ENCODE results near the gene PLCB4.

Gene PLCB4

DNA sequence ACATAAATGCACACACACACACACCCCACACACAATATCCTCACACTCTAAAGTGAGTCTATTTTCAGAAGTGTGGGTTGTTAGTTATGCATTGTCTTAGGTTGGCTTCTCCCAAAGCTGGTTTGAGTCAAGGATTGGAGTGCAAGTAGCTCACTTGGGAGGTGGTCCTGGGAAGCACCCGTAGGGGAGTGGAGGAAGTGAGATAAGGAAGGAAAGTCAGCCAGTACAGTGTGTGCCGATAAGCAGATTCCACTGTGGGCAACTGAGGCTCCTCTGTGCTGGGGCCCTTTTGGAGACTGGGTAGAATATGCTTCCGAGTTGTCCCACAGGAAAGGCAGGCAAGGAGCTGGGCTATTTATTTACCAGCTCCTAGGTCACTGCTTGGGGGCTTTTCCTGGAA is 67.2 kb downstream of the PLCB4 start:
- Mint-ChIP-seq H3K27ac (no peak overlapping the region), H3K9me3 (peaks cover 13% of the 10 kb centered on the region), H3K4me3 (no peak overlapping the region), H3K27me3 (no peaks in the 10 kb centered on the region), H3K36me3 (no peaks in the 10 kb centered on the region), H3K4me1 (no peaks in the 10 kb centered on the region)
- no peak for ATAC-seq

DNA sequence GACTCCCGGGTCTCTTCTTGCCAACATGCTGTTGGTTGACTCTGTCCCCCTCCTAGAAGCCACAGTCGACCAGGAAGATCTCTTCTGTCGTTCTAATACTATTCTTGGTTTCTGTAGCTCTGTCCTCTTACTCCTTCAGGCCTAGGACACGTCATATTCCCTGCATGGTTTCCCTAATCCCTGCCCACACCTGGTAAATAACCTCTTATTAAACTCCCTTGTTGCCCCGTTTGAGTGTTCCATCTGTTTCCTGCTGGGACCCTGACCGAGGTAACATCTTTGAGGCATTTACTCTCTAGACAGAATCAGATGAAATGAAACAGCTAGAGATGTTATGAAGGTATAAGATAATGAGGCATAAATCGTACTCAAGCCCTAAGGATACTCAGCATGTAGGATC is 68.1 kb downstream of the PLCB4 start:
- no peak for ATAC-seq

DNA sequence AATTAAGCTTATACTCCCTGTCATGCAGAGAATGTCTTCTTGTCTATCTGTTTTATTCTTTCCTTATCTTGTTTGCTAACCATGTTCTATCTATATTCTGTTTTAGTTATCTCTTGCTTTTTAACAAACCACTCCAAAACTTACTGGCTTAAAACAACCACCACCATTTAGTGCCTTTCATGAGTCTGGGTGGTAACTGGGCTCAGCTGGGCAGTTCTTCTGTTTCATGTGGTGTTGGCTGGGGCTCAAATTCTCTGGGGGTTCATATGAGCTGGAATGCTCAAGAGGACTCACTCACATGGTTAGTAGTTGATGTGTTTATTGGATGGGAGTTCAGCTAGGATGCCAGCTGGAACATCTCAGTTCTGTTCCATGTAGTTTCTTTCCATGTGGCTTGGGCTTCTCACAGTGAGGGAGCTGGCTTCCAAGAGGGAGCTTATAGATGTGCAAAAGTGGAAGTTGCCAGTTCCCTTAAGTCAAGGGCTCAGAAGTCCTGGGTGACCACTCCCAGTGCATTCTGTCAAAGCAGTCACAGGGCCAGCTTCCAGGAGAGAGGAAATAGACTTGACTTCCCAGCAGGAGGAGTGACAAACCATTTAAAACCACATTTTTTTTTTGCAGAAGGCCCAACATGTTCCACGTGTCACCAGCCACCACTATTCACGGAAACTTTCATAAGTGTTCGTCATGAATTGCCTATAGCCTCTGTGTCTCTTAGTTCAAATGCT is 70.4 kb downstream of the PLCB4 start:
- H3K27ac Mint-ChIP-seq: no peak overlapping the region
- peaks cover 18% of the 10 kb centered on the region for H3K9me3 Mint-ChIP-seq
- no peaks in the 10 kb centered on the region for H3K27me3 Mint-ChIP-seq
- no peak overlapping the region for H3K4me3 Mint-ChIP-seq
- H3K4me1 Mint-ChIP-seq: no peaks in the 10 kb centered on the region
- no peaks in the 10 kb centered on the region for H3K36me3 Mint-ChIP-seq
- no peak for ATAC-seq

More for the DNA sequence above, 68.1 kb downstream of the PLCB4 start:
- Mint-ChIP-seq H3K27ac (no peak overlapping the region), H3K9me3 (peaks cover 14% of the 10 kb centered on the region), H3K27me3 (no peaks in the 10 kb centered on the region), H3K4me3 (no peak overlapping the region), H3K4me1 (no peaks in the 10 kb centered on the region), H3K36me3 (no peaks in the 10 kb centered on the region)

GRCh38 chr20:9140162-9140760 is 71.4 kb downstream of the PLCB4 start:
- ATAC-seq: no peak
- Mint-ChIP-seq H3K4me3 (no peak overlapping the region), H3K27ac (no peak overlapping the region), H3K36me3 (no peaks in the 10 kb centered on the region), H3K4me1 (no peaks in the 10 kb centered on the region), H3K27me3 (no peaks in the 10 kb centered on the region), H3K9me3 (peaks cover 18% of the 10 kb centered on the region)

GRCh38 chr20:9141070-9141469 is 72.2 kb downstream of the PLCB4 start:
- ATAC-seq: no peak
- Mint-ChIP-seq H3K27me3 (no peaks in the 10 kb centered on the region), H3K4me3 (no peak overlapping the region), H3K4me1 (no peaks in the 10 kb centered on the region), H3K9me3 (peaks cover 17% of the 10 kb centered on the region), H3K27ac (no peak overlapping the region), H3K36me3 (no peaks in the 10 kb centered on the region)

DNA sequence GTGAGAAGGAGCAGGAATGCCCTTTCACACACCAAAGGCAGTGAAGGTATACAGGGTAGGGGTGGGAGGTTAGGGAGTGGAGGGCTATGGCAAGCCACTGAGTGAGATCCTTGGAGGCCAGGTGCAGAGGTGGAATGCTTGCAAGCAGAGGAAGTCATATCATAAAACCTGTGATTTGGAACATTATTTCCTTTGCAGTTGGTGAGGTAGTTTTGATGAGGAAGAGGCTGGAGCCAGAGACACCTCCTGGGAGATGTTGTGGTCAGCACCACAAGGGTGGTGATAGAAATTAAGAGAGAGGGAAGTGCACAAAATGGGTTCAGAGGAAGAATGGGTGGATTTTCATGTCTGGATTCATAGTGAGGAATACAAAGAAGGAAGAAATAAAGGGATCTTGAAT is 73.0 kb downstream of the PLCB4 start:
- H3K27ac Mint-ChIP-seq: no peak overlapping the region
- no peak overlapping the region for H3K4me3 Mint-ChIP-seq
- no peaks in the 10 kb centered on the region for H3K4me1 Mint-ChIP-seq
- H3K9me3 Mint-ChIP-seq: peaks cover 16% of the 10 kb centered on the region
- H3K36me3 Mint-ChIP-seq: no peaks in the 10 kb centered on the region
- no peak for ATAC-seq
- H3K27me3 Mint-ChIP-seq: no peaks in the 10 kb centered on the region

GRCh38 chr20:9142809-9143208 is 73.9 kb downstream of the PLCB4 start:
- H3K36me3 Mint-ChIP-seq: no peaks in the 10 kb centered on the region
- H3K27me3 Mint-ChIP-seq: no peaks in the 10 kb centered on the region
- peaks cover 16% of the 10 kb centered on the region for H3K9me3 Mint-ChIP-seq
- H3K4me3 Mint-ChIP-seq: no peak overlapping the region
- no peak for ATAC-seq
- no peaks in the 10 kb centered on the region for H3K4me1 Mint-ChIP-seq
- no peak overlapping the region for H3K27ac Mint-ChIP-seq

- peaks cover 13% of the 10 kb centered on the region for H3K9me3 Mint-ChIP-seq
- H3K27me3 Mint-ChIP-seq: no peaks in the 10 kb centered on the region
- H3K27ac Mint-ChIP-seq: no peak overlapping the region
- H3K36me3 Mint-ChIP-seq: no peaks in the 10 kb centered on the region
- no peak for ATAC-seq
- no peaks in the 10 kb centered on the region for H3K4me1 Mint-ChIP-seq
- H3K4me3 Mint-ChIP-seq: no peak overlapping the region
Measured at GRCh38 chr20:9143926-9144325, 75.0 kb downstream of the PLCB4 start.

- no peaks in the 10 kb centered on the region for H3K36me3 Mint-ChIP-seq
- no peak for ATAC-seq
- no peaks in the 10 kb centered on the region for H3K27me3 Mint-ChIP-seq
- H3K9me3 Mint-ChIP-seq: peaks cover 10% of the 10 kb centered on the region
- no peaks in the 10 kb centered on the region for H3K4me1 Mint-ChIP-seq
- no peak overlapping the region for H3K4me3 Mint-ChIP-seq
- H3K27ac Mint-ChIP-seq: no peak overlapping the region
Measured at GRCh38 chr20:9144643-9145042, 75.8 kb downstream of the PLCB4 start.

DNA sequence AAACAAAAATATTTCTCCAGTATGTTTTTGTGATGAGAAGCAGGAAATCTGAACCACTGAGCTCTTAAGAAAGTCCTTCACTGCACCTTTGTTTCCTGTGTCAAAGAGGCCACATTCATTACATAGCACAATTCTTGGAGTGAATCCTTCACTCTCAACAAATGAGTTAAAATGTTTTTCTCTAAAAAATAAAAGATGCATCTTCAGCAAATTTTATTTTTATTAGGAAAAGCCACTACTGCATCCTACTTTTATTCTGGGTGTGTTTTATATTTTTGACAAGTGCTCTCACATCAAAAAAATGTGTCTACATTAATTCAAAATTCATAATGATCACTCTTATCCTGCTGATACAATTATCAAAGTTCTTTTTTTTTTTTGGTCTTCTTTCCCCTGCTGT is 76.3 kb downstream of the PLCB4 start:
- H3K4me1 Mint-ChIP-seq: no peaks in the 10 kb centered on the region
- H3K27ac Mint-ChIP-seq: no peak overlapping the region
- no peak overlapping the region for H3K4me3 Mint-ChIP-seq
- no peaks in the 10 kb centered on the region for H3K27me3 Mint-ChIP-seq
- ATAC-seq: no peak
- peaks cover 10% of the 10 kb centered on the region for H3K9me3 Mint-ChIP-seq
- no peaks in the 10 kb centered on the region for H3K36me3 Mint-ChIP-seq

DNA sequence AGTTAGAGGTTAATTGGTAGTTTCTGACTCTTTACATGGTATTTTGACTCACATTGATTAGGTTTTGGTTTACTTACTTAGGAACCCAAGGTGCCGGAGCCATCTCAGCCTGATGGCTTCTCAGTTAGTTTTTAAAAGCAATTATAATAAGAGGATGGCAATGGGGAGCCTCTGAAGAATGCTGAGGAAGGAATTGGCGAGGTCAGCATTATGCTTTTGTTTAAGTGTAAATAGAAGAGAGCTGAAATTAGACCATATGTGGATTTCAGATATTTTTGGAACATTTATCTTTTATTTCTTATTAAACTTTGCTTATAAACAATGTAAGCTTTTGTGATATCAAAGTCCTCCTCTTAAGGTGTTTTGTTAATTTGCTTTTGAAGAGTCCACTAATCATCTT is 77.8 kb downstream of the PLCB4 start:
- no peak overlapping the region for H3K27ac Mint-ChIP-seq
- no peak for ATAC-seq
- H3K36me3 Mint-ChIP-seq: no peaks in the 10 kb centered on the region
- no peak overlapping the region for H3K4me3 Mint-ChIP-seq
- peaks cover 8% of the 10 kb centered on the region for H3K9me3 Mint-ChIP-seq
- no peaks in the 10 kb centered on the region for H3K4me1 Mint-ChIP-seq
- H3K27me3 Mint-ChIP-seq: no peaks in the 10 kb centered on the region

DNA sequence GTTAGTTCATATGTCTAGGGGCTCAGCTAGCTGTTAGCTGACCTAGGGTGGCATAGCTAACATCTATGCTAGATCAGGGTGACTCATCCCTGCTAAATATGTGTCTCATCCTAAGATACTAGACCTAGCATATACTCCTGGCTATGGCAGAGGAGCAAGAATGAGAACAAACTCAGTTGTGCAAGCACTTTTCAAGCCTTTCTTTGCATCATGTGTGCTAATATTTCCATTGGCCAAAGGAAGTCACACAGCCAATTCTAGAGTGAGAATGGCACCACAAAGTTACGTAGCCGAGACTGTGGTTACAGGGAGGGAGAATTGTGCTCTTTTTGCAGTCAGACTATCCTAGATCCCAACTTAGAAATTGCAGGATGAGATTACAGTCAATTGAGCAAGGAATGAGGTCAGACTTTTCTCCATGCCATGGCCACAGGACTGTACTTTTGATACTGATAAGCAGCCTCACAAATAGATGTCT is 78.7 kb downstream of the PLCB4 start:
- peaks cover 9% of the 10 kb centered on the region for H3K9me3 Mint-ChIP-seq
- no peak for ATAC-seq

GRCh38 chr20:9148291-9148690 is 79.4 kb downstream of the PLCB4 start:
- Mint-ChIP-seq H3K36me3 (no peaks in the 10 kb centered on the region), H3K9me3 (peaks cover 6% of the 10 kb centered on the region), H3K27ac (no peak overlapping the region), H3K4me1 (no peaks in the 10 kb centered on the region), H3K4me3 (no peak overlapping the region), H3K27me3 (no peaks in the 10 kb centered on the region)
- ATAC-seq: no peak

More for the DNA sequence above, 78.7 kb downstream of the PLCB4 start:
- Mint-ChIP-seq H3K27me3 (no peaks in the 10 kb centered on the region), H3K4me1 (no peaks in the 10 kb centered on the region), H3K27ac (no peak overlapping the region), H3K36me3 (no peaks in the 10 kb centered on the region), H3K4me3 (no peak overlapping the region)

DNA sequence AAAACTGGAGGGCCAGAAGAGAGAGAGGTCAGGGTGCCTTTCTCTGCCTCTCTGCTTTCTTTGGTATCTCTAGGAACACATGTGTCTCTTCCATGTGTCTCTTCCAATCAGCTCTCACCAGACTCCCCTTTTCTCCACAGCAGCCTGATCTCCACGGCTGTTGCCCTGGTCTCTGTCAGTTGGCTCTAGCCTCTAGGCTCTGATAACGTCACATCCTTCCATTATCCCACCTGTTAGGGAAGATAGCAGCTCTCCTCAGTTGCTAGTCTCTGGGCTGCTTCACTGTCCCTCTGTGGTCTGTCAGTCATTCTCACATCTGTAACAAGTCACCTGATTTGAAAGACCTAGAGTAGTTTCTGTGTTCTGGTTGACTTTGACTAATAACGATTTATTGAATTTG is 80.2 kb downstream of the PLCB4 start:
- H3K4me1 Mint-ChIP-seq: no peaks in the 10 kb centered on the region
- peaks cover 8% of the 10 kb centered on the region for H3K9me3 Mint-ChIP-seq
- H3K27ac Mint-ChIP-seq: no peak overlapping the region
- no peaks in the 10 kb centered on the region for H3K36me3 Mint-ChIP-seq
- H3K4me3 Mint-ChIP-seq: no peak overlapping the region
- no peak for ATAC-seq
- no peaks in the 10 kb centered on the region for H3K27me3 Mint-ChIP-seq

GRCh38 chr20:9149796-9150195 is 80.9 kb downstream of the PLCB4 start:
- Mint-ChIP-seq H3K27ac (no peak overlapping the region), H3K27me3 (no peaks in the 10 kb centered on the region), H3K4me1 (no peaks in the 10 kb centered on the region), H3K4me3 (no peak overlapping the region), H3K36me3 (no peaks in the 10 kb centered on the region), H3K9me3 (peaks cover 10% of the 10 kb centered on the region)
- ATAC-seq: no peak

GRCh38 chr20:9150679-9151078 is 81.8 kb downstream of the PLCB4 start:
- Mint-ChIP-seq H3K4me1 (no peaks in the 10 kb centered on the region), H3K4me3 (no peak overlapping the region), H3K27me3 (no peaks in the 10 kb centered on the region), H3K9me3 (peaks cover 12% of the 10 kb centered on the region), H3K36me3 (no peaks in the 10 kb centered on the region), H3K27ac (no peak overlapping the region)
- no peak for ATAC-seq
